ENCODE measurements around the gene OSM.

Gene OSM

DNA sequence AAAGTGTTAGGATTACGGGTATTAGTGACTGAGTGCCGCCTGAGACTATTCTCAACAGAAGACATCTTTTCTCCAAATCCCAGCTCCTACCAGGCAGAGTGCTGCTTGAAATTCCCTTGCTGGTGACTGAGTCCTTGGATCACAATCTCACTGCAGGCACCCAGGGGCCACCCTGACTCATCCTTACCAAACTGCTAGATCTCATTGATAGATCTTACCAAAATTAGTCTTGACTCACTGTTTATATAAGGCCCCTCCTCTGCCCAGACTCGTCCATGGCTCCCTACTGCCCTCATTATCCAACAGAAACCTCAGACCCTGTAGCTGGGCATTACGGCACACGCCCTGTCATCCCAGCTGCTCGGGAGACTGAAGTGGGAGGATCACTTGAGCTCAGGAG is 45.4 kb upstream of the OSM start (continued):
- TF ChIP-seq BCL11B (tag by site-specific recombination; IDR thresholded peaks at IDR 0.05; ENCODE audit: low read depth), result no peak
- peak; percentile 36; the same call in 1 of the 2 replicates for TF ChIP-seq ZNF184 (tag by site-specific recombination; IDR thresholded peaks at IDR 0.05)
- TF ChIP-seq GLIS1 (tag by site-specific recombination; IDR thresholded peaks at IDR 0.05), result no peak
- no peak for TF ChIP-seq ZNF155 (tag by site-specific recombination; IDR thresholded peaks at IDR 0.05)
- TF ChIP-seq ZNF354C (tag by site-specific recombination; IDR thresholded peaks at IDR 0.05; ENCODE audit: borderline replicate concordance, low read depth), result no peak
- peak; percentile 47 for TF ChIP-seq ZIC2 (tag by site-specific recombination; IDR thresholded peaks at IDR 0.05)
- no peak for TF ChIP-seq ZFHX2 (tag by site-specific recombination; conservative IDR thresholded peaks at IDR 0.05)
- TF ChIP-seq ZNF37A (tag by site-specific recombination; IDR thresholded peaks at IDR 0.05), result no peak
- no peak for TF ChIP-seq ZNF768 (tag by site-specific recombination; IDR thresholded peaks at IDR 0.05)
- TF ChIP-seq PRDM1 (tag by site-specific recombination; IDR thresholded peaks at IDR 0.05), result no peak
- TF ChIP-seq, protein P1, sequence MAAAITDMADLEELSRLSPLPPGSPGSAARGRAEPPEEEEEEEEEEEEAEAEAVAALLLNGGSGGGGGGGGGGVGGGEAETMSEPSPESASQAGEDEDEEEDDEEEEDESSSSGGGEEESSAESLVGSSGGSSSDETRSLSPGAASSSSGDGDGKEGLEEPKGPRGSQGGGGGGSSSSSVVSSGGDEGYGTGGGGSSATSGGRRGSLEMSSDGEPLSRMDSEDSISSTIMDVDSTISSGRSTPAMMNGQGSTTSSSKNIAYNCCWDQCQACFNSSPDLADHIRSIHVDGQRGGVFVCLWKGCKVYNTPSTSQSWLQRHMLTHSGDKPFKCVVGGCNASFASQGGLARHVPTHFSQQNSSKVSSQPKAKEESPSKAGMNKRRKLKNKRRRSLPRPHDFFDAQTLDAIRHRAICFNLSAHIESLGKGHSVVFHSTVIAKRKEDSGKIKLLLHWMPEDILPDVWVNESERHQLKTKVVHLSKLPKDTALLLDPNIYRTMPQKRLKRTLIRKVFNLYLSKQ (tag by site-specific recombination; IDR thresholded peaks at IDR 0.05; ENCODE audit: borderline replicate concordance), result no peak
- no peak for TF ChIP-seq ZNF48 (tag by site-specific recombination; IDR thresholded peaks at IDR 0.05)
- TF ChIP-seq ZNF416 (tag by site-specific recombination; IDR thresholded peaks at IDR 0.05), result no peak
- TF ChIP-seq ZNF266 (tag by site-specific recombination; IDR thresholded peaks at IDR 0.05; ENCODE audit: low read depth), result no peak
- TF ChIP-seq, protein P2, sequence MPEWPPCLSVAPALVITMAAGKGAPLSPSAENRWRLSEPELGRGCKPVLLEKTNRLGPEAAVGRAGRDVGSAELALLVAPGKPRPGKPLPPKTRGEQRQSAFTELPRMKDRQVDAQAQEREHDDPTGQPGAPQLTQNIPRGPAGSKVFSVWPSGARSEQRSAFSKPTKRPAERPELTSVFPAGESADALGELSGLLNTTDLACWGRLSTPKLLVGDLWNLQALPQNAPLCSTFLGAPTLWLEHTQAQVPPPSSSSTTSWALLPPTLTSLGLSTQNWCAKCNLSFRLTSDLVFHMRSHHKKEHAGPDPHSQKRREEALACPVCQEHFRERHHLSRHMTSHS (tag by site-specific recombination; IDR thresholded peaks at IDR 0.05), result no peak
- TF ChIP-seq ZNF366 (tag by site-specific recombination; conservative IDR thresholded peaks at IDR 0.05), result peak; percentile 59
- TF ChIP-seq ZNF843 (tag by site-specific recombination; IDR thresholded peaks at IDR 0.05), result no peak
- no peak for TF ChIP-seq TCF7L2 (IDR thresholded peaks at IDR 0.05; ENCODE audit: borderline replicate concordance, low read depth, low read length)
- no peak for TF ChIP-seq ZNF548 (tag by site-specific recombination; IDR thresholded peaks at IDR 0.05)
- TF ChIP-seq ZNF777 (tag by site-specific recombination; IDR thresholded peaks at IDR 0.05; ENCODE audit: borderline replicate concordance), result no peak
- no peak for TF ChIP-seq ZNF292 (tag by site-specific recombination; IDR thresholded peaks at IDR 0.05; ENCODE audit: borderline replicate concordance, low read depth)
- no peak for TF ChIP-seq ZNF561 (tag by site-specific recombination; IDR thresholded peaks at IDR 0.05; ENCODE audit: borderline replicate concordance)
- TF ChIP-seq, protein P3, sequence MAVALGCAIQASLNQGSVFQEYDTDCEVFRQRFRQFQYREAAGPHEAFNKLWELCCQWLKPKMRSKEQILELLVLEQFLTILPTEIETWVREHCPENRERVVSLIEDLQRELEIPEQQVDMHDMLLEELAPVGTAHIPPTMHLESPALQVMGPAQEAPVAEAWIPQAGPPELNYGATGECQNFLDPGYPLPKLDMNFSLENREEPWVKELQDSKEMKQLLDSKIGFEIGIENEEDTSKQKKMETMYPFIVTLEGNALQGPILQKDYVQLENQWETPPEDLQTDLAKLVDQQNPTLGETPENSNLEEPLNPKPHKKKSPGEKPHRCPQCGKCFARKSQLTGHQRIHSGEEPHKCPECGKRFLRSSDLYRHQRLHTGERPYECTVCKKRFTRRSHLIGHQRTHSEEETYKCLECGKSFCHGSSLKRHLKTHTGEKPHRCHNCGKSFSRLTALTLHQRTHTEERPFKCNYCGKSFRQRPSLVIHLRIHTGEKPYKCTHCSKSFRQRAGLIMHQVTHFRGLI (tag by site-specific recombination; IDR thresholded peaks at IDR 0.05), result no peak
- no peak for TF ChIP-seq ZNF707 (tag by site-specific recombination; IDR thresholded peaks at IDR 0.05)
- TF ChIP-seq ZNF76 (tag by site-specific recombination; IDR thresholded peaks at IDR 0.05; ENCODE audit: borderline replicate concordance, low read depth), result no peak; the same call in 1 of the 2 replicates
- no peak; the same call in 1 of the 2 replicates for TF ChIP-seq KLF10 (tag by site-specific recombination; IDR thresholded peaks at IDR 0.05)
- TF ChIP-seq, protein P4, sequence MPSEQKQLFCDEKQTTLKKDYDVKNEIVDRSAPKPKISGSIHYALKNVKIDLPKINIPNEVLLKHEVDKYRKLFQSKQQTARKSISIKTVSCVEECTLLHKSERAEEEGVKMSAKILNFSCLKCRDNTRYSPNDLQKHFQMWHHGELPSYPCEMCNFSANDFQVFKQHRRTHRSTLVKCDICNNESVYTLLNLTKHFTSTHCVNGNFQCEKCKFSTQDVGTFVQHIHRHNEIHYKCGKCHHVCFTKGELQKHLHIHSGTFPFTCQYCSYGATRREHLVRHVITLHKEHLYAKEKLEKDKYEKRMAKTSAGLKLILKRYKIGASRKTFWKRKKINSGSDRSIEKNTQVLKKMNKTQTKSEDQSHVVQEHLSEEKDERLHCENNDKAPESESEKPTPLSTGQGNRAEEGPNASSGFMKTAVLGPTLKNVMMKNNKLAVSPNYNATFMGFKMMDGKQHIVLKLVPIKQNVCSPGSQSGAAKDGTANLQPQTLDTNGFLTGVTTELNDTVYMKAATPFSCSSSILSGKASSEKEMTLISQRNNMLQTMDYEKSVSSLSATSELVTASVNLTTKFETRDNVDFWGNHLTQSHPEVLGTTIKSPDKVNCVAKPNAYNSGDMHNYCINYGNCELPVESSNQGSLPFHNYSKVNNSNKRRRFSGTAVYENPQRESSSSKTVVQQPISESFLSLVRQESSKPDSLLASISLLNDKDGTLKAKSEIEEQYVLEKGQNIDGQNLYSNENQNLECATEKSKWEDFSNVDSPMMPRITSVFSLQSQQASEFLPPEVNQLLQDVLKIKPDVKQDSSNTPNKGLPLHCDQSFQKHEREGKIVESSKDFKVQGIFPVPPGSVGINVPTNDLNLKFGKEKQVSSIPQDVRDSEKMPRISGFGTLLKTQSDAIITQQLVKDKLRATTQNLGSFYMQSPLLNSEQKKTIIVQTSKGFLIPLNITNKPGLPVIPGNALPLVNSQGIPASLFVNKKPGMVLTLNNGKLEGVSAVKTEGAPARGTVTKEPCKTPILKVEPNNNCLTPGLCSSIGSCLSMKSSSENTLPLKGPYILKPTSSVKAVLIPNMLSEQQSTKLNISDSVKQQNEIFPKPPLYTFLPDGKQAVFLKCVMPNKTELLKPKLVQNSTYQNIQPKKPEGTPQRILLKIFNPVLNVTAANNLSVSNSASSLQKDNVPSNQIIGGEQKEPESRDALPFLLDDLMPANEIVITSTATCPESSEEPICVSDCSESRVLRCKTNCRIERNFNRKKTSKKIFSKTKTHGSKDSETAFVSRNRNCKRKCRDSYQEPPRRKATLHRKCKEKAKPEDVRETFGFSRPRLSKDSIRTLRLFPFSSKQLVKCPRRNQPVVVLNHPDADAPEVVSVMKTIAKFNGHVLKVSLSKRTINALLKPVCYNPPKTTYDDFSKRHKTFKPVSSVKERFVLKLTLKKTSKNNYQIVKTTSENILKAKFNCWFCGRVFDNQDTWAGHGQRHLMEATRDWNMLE (tag by site-specific recombination; conservative IDR thresholded peaks at IDR 0.05; ENCODE audit: low read depth), result no peak
- TF ChIP-seq, protein P5, sequence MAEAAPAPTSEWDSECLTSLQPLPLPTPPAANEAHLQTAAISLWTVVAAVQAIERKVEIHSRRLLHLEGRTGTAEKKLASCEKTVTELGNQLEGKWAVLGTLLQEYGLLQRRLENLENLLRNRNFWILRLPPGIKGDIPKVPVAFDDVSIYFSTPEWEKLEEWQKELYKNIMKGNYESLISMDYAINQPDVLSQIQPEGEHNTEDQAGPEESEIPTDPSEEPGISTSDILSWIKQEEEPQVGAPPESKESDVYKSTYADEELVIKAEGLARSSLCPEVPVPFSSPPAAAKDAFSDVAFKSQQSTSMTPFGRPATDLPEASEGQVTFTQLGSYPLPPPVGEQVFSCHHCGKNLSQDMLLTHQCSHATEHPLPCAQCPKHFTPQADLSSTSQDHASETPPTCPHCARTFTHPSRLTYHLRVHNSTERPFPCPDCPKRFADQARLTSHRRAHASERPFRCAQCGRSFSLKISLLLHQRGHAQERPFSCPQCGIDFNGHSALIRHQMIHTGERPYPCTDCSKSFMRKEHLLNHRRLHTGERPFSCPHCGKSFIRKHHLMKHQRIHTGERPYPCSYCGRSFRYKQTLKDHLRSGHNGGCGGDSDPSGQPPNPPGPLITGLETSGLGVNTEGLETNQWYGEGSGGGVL (tag by site-specific recombination; IDR thresholded peaks at IDR 0.05), result no peak
- TF ChIP-seq, protein P6, sequence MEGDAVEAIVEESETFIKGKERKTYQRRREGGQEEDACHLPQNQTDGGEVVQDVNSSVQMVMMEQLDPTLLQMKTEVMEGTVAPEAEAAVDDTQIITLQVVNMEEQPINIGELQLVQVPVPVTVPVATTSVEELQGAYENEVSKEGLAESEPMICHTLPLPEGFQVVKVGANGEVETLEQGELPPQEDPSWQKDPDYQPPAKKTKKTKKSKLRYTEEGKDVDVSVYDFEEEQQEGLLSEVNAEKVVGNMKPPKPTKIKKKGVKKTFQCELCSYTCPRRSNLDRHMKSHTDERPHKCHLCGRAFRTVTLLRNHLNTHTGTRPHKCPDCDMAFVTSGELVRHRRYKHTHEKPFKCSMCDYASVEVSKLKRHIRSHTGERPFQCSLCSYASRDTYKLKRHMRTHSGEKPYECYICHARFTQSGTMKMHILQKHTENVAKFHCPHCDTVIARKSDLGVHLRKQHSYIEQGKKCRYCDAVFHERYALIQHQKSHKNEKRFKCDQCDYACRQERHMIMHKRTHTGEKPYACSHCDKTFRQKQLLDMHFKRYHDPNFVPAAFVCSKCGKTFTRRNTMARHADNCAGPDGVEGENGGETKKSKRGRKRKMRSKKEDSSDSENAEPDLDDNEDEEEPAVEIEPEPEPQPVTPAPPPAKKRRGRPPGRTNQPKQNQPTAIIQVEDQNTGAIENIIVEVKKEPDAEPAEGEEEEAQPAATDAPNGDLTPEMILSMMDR (tag by site-specific recombination; IDR thresholded peaks at IDR 0.05), result no peak
